GM21360 (cell line): ENCODE results near the gene COG6.

Source experiments
- ATAC-seq: cut with Tn5 transposase; IDR thresholded peaks from one replicate; pipeline ENCODE4 v1.9.1; 2021; ENCODE audit warnings: mild to moderate bottlenecking, moderate library complexity; ENCODE audit not compliant: unreplicated experiment

Gene COG6

DNA sequence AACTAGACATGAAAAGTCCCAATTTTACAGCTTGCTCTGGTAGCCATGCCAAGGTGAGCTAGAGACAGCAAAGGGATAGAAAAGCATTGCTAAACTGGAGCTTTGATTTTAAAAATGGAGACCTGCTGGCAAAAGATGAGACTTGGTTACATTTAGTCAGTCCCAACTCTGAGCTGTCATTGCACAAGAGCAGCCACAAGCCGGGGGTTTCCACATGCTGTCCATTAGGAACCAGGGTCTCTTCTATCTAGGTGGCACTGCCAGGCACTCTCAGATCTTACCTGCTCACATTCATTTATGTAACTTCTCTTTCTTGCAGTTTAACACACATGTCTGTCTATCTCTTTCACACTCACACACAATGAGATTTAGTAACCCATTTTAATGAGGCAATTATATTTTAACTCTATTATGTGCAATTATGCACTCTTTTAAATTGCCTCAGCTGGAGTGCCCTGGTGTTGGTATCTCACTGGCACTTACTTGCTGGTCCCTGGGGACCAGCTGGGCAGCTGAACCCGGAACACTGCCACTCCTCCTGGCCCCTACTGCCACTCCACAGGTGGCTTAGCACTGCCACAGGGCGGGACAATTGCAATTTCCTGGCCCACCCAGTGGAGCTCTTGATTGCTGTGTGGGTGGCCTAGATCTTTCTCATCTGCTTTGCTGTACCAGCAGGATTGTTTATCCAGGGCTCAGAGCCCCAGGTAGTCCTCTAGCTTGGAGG lies 112.5 kb downstream of the COG6 start:
- ATAC-seq: no peak

DNA sequence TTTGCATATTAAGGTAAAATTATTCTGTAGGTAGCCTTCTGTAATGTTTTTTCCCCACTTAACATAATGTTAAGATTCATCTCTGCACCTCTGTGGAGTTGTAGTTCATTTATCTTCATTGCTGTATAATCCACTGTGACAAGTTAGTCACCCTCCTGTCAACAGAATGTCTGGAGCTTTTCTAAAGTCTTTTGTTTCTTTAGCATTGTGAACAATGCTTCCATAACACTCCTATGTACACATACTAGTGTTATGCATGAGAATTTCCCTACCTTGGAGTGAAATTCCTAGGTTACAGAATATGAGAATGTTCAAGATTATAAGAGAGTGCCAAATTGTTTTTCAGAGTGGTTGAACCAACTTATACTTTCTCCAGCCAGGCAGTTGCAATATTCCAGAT lies 113.5 kb downstream of the COG6 start:
- ATAC-seq: no peak

DNA sequence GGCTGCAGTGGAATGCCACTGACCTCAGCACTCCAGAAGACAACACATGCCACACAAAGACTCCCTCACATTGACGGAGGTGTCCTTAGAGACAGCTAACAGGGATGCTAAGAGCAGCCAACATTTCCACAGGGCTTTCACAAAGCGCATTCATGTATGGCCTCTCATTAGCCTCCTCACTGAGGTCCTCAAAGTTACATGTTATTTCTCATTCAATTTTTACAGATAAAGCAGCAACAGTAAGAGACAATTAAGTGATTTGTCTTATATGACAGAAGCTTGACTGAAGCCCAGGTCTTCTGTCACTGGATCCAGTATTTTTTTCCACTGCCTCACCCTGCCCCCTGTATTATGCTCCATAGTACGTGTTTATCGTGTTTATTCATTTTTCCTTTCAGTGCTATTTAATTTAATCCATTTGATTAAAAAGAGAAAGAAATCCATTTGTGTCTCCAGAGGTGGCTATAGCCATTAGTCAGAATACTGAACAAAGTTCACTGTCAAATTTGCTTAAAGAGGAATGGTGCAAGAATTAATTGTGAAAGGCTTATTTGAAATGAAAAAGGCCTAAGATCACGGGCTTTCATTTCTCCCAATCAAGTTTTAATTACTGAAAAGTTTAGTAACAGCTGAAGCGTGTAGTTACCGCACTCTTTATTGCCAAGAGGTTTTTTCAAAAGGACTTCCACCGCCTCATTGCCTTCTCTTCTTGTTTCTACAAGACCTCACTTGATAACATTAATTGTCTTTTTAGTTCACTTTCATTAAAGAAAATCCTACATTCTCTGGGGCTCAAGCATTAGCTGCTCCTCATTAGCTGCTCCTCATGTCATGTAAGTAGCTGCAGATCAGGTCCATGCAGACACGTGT lies 115.0 kb downstream of the COG6 start:
- ATAC-seq: no peak

DNA sequence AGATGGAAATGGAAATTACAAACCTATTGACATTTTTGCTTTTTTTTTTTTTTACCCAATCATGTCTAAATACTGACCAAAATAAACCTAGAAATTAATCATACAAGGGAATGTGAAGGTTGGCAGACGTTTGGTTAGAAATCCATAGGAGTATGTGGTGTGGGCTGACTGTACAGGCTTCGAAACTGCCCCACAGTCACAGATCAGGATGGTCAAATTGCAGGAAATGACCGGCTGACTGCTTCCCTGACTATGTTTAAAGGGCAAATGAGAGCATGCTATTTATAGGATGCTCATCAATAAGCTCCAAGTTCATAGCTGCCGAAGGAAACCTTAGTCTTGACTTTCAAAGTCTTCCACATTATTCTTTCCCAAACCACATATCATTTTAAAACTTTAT lies 118.4 kb downstream of the COG6 start:
- ATAC-seq: no peak

DNA sequence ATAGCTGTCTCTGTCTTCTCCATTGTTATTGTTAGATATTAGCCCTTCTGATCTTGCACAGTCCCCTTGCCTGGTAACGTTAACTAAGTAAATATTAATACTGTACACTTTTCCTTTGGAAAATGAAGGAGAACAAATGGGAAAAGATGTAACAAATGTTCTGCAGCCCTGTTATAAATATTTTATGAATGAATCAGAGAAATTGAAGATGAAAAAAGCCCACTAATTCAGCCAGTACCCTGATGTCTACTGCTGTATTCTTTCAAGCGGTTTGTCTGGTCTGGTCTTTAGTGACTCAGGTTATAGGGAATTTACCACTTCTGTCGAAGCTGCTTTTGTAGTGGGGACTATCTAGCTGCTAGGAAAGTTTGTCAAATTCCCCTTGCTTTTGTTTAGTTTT lies 121.0 kb downstream of the COG6 start:
- ATAC-seq: no peak

DNA sequence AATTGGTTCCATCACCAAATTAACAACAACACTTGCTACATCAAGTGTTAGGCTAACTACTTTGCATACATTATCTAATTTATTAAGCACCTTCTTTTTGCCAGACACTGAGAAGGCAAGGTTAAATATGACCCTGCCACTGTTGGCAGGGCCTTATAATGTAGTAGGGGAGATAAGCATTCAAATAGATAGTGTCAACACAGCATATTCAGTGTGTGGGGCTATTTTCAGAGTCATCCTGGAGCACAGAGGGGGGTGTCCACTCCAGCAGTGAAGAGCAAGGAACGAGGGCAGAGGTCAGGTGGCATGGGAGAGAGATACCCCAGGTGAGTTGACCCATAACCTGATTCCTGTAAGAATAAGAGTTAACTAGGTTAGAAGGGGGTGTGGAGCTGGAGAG lies 121.6 kb downstream of the COG6 start:
- ATAC-seq: no peak

DNA sequence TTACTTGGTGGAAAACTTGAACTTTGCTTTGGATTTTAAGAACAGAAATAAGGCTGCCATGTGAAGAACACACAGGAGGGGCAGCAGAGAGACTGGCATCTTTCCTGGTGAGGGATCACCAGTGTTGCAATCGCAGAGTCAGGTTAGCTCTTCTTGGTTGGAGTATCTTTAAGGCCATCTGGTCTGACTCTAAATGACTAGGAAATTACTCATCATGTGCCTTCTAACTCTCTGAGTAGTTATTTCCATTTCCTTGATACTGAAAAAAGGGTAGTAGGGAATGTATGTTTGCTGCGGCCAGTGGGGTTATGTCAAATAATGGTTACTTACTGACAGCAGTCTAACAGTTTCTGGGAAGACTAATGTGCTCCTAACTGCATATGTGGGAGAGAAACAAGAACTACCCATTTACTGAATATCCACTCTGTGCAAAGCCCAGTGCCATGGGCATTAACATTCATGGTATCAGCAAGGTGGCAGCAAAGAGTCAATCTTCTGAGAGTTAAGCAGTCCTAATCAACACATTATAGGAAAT lies 122.1 kb downstream of the COG6 start:
- no peak for ATAC-seq

DNA sequence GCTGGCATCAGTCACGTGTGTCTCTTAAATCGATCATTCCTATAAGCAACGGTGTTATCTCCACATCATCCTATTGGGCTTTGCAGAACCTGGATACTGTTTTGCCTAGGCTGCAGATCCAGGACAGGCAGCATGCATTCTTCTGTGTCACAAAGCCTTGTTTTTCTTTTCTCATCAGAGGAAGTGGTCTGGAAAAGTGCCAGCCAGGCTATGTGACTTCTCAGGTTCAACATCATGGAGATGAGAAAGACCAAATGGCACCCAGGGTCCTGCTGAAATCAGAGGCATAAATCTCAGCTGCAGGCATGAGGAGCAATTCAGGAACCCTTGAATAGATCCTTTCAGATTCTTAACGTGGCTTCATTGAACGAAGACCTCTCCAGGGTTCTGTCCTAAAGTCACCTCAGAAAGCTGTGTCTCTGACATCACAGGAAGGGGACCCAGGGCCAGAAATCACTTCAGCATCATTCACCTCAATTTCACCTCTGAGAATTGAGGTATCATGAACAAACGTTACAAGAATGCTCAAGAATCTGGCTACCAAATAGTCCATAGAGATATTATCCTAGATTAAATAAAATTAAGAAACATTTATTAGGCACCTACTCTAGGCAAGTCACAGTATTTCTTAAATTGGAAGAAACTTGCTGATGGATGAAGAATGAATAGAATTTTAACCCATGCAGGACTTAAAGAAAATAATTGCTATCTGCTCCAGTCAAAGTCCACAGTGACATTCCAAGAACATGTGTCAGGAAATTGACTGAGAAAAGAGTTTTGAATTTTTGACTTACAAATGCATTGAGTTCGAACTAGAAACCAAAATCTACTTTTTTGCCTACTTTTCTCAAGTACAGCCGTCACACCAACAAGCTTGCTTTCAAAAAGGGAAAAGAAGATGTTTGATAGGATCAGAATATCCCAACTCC lies 124.1 kb downstream of the COG6 start:
- ATAC-seq: no peak

DNA sequence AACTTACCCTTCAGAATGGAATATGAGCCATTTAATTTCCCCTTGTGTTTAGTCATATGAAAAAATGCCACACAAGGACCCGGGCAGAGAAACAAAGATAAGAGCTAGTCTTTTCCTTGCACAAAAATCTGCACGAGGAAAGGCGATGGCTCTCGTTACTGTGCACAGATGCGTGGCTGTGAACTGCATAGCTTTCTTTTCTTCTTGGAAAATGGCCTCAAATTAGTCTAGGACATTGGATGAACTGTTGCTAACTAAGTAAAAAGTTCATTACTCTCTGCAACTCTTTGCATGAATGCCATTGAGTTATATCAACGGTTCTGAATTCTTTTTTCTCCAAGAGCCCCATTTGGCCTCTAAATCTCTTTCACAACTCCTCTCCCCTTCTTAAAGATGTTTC lies 125.2 kb downstream of the COG6 start:
- ATAC-seq: no peak

DNA sequence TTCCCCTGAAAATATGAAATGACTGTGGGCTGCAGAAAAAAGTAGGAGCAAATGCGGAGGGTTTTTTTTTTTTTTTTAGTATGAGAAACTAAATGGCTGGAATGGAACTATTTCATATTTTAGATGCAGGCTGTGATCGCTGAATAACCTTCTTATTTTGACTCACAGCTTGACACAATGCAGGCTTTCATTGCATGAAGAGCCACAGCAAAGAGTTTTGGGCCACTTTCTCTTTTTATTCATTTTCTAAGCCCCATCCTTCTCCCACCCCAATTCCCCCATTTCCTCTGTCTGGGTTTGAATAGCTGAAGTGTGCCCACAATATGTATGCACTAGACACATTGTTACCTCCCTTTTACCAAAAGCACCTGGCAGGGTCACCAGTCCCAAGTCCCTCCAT lies 125.9 kb downstream of the COG6 start:
- no peak for ATAC-seq

DNA sequence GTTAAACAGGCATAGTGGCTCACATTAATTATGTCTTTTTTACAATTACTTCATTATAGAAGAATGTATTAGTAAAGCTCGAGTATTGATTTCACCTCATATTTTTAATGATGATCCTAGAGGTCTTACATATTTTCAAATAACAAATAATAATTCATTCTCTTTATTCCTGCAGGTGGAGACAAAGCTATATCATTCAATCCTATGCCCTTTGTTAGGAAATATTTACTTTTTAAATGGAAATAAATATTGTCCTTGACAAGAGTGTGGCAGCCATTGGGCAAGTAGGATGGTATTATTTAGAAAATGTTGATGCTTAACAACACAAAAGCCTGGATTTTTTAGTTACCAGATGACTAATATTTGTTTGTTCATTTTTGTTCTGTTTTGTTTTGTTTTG lies 127.6 kb downstream of the COG6 start:
- ATAC-seq: no peak

DNA sequence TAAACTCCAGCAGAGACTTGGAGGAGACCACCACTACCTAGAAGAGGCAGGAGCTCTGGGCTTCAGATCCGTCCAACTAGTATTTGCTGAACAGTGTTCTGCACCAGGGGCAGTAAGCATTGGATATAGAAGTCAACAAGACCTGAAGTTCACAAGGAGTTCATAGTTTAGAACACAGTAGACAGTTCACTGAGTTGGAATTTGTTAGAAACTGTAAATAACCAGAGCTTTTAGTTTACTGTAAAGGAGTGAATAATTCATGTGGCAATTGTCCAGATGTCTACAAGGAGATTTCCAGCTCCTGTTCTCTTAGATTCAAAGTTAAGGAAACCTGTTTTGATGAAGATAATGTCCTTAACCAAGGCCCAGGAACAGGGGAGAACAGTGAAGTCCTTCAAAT lies 128.9 kb downstream of the COG6 start:
- ATAC-seq: no peak

DNA sequence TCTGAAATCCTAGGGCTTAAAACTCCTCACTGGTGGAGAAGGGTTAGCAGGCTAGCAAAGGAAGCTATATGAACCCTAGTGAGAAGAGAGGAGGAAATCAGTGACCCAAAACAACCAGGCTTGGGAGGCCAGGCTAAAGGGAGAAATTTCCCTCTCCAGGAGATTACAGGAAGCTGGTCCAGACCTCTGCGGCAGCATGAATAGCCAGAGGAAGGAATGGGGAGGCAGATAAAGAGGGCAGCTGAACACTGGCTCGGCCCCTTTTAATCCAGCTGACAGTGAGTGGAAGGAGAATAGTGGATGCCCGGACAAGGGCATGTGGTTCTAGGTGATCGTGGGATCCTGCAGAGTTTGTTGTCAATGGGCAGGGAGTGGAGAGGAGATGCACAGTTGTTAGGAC lies 130.6 kb downstream of the COG6 start:
- ATAC-seq: no peak

DNA sequence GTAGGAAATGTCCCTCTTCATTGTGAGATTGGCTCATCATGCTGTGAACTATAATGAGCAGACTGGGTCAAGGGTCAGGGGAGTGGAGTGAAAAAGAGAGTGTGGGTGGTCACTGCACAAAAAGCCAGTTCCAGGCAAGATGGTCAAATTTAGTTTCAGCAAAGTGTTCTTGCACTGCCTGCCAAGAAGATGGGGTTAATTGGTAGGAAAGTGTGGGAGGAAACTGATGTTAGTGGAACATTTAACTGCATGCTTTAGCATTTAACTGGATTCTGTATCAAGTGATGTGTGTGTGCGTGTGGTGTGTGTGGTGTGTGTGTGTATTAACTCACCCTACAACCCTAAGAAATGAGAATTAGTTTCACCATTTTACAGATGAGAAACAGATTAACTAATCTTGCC lies 131.6 kb downstream of the COG6 start:
- no peak for ATAC-seq

DNA sequence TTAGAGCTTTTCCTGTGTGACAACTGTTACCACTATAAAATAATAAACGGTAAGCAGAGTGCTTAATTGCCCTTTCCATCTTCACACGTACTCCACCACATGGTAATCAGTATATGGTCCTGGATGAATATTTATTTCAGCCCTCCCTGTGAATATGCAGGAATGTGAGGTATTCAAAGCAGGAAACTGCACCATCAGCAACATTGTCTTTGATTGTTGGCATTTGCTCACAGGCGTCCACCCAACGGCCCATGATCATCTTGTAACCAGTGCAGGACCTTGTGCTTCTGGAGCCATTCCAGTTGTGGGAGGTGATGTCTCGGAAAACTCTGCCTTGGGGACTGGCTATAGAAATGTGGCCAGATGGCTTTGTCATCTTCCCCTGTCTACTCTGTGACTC lies 132.6 kb downstream of the COG6 start:
- ATAC-seq: no peak

DNA sequence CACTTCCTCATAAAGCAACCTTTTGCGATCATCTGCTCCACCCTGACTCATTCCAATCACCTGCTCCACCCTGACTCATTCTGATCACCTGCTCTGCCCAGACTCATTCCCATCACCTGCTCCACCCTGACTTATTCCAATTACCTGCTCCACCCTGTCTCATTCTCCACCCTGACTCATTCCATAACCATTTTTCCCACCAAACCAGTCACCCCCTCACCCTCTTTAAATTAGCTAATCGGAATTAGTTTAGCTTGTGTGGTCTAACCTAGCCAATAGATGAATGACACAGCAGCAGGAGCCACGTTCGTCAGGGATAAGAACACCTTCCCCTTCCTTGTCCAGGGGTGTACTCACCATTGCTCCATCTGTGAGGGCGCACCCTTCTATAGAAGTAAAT lies 134.0 kb downstream of the COG6 start:
- no peak for ATAC-seq
